A673 (cell line): ENCODE results near the gene IPO8. TPM values are rescaled to one million over a fixed set of nuclear protein-coding genes. Genes with fewer than 3 reads are reported as not detected.

Experiments used
- BruUV-seq: library from RNA; stranded (reverse); fragments of 400-500 nt; replicated peaks from 2 replicates; lab custom pipeline; 2021; lab: Mats Ljungman, UMichigan
- CTCF ChIA-PET: fragments of 300-600 bp; sonication (Branson Sonifier 250); formaldehyde crosslinking; loops from one replicate; lab custom pipeline; 2022; ENCODE audit warnings: antibody characterized with exemption; lab: Charles Lee
- POLR2A ChIA-PET: fragments of 300-600 bp; sonication (Branson Sonifier 250); formaldehyde crosslinking; loops from one replicate; lab custom pipeline; 2022; ENCODE audit warnings: antibody characterized with exemption; ENCODE audit not compliant: low non-redundant PET; lab: Charles Lee
- DNase-seq: peaks from one replicate; pipeline ENCODE4 v3.0.0-alpha.2; 2015; ENCODE audit warnings: low spot score
- H3K27ac ChIP-seq: fragments of 200-600 bp; sonication (generic); 2 replicates; pipeline ENCODE4 v1.5.1; 2016; ENCODE audit warnings: mixed run types, low read depth, mild to moderate bottlenecking, mixed read lengths, antibody characterized with exemption, low read length; ENCODE audit not compliant: poor library complexity, severe bottlenecking
- H3K27me3 ChIP-seq: fragments of 200-600 bp; sonication (generic); replicated peaks from 2 replicates; pipeline ENCODE4 v1.6.1; 2017; ENCODE audit warnings: mixed run types, low read depth, mild to moderate bottlenecking, mixed read lengths, antibody characterized with exemption, low read length; ENCODE audit not compliant: insufficient read depth, poor library complexity
- H3K36me3 ChIP-seq: fragments of 200-600 bp; sonication (generic); 2 replicates; pipeline ENCODE4 v1.6.1; 2016; ENCODE audit warnings: mixed run types, mild to moderate bottlenecking, mixed read lengths, antibody characterized with exemption, low read length; ENCODE audit not compliant: insufficient read depth, poor library complexity, severe bottlenecking
- H3K4me1 ChIP-seq: fragments of 200-600 bp; sonication (generic); 2 replicates; pipeline ENCODE4 v1.6.1; 2017; ENCODE audit warnings: mixed run types, mild to moderate bottlenecking, mixed read lengths, antibody characterized with exemption, low read length; ENCODE audit not compliant: insufficient read depth, poor library complexity, severe bottlenecking
- H3K4me3 ChIP-seq: fragments of 200-600 bp; sonication (generic); 2 replicates; pipeline ENCODE4 v1.5.1; 2016; ENCODE audit warnings: low read depth, mixed run types, mild to moderate bottlenecking, mixed read lengths, low read length; ENCODE audit not compliant: poor library complexity, severe bottlenecking
- H3K9me3 ChIP-seq: fragments of 200-600 bp; sonication (generic); 2 replicates; pipeline ENCODE4 v1.6.1; 2016; ENCODE audit warnings: mixed run types, low read depth, mild to moderate bottlenecking, mixed read lengths, antibody characterized with exemption, low read length; ENCODE audit not compliant: poor library complexity, severe bottlenecking
- CTCF ChIP-seq: fragments of 300-800, 200-600 bp; sonication (generic); conservative IDR thresholded peaks from 2 replicates; pipeline ENCODE4 v1.5.1; 2017; ENCODE audit warnings: low read depth, mild to moderate bottlenecking, antibody characterized with exemption, low read length, moderate library complexity, mixed read lengths
- EZH2 ChIP-seq: fragments of 200-600 bp; sonication (generic); IDR thresholded peaks from 2 replicates; pipeline ENCODE4 v1.6.1; 2017; ENCODE audit warnings: borderline replicate concordance, low read depth, mild to moderate bottlenecking, mixed read lengths, antibody characterized with exemption, low read length; ENCODE audit not compliant: poor library complexity, severe bottlenecking
- intact Hi-C: fragments of 100-400 bp; cut with micrococcal nuclease; formaldehyde crosslinking; loops from one replicate; pipeline ENCODE4 v1.10.0; 2022; ENCODE audit not compliant: unreplicated experiment
- total RNA-seq: library from RNA; stranded (reverse); gene quantifications from 2 replicates; pipeline ENCODE4 v1.2.3, GENCODE V29; 2021

IPO8 gene
- total RNA-seq, 1 experiment from 2014 or later: 37.9 TPM

GRCh38 chr12:30701056-30701455 is 5.4 kb upstream of the IPO8 start:
- Histone ChIP-seq H3K9me3 (no peaks in the 10 kb centered on the region), H3K4me3 (no peak overlapping the region), H3K27me3 (no peaks in the 10 kb centered on the region), H3K4me1 (no peaks in the 10 kb centered on the region), H3K36me3 (no peaks in the 10 kb centered on the region), H3K27ac (no peak overlapping the region)
- ChIA-PET CTCF (interaction anchor here (1.0 kb wide), 1 partner anchor 52 kb away, joined by 3 read pairs; no protein-coding TSS in a partner anchor), POLR2A (no interaction called here)
- intact Hi-C loops: no loop called here
- BruUV-seq: no TSS peak
- no peak for DNase-seq
- TF ChIP-seq EZH2 (no peak), CTCF (no peak)

DNA sequence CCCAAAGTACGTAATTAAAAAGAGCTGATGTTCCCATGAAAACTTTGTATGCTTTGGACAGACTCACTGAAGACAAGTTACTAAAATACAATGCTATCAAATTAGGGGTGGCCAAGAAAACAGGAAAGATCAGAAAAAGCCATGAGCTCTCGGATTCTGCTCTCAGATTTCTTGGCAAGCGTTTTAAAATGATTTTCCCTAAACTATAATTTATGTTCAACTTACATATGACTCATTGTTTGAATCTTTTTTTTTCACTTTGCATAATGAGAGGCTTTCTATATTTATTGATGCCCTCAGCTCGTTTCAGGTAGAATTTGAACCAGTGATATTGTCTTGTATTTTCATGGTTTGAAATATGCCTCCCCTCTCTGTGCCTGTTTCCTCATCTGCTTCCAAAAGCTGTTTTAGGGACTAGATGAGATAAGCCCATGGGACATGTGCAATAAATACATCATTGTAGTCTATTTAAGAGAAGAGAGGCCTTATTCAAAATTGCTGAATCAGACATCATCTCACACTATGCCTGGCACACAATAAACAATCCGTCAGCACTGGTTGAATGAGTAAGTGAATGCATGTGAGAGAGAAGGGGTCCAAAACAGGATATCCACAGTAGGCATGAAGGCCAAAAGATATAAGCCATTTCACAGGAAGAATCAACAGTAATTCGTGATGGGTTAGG is 4.7 kb upstream of the IPO8 start:
- no peak for TF ChIP-seq CTCF
- TF ChIP-seq EZH2: no peak
- no peaks in the 10 kb centered on the region for H3K9me3 ChIP-seq
- BruUV-seq: no TSS peak
- H3K27ac ChIP-seq: no peak overlapping the region
- H3K4me3 ChIP-seq: no peak overlapping the region
- H3K4me1 ChIP-seq: no peaks in the 10 kb centered on the region
- no peaks in the 10 kb centered on the region for H3K27me3 ChIP-seq
- DNase-seq: peak; percentile 9
- ChIA-PET CTCF (no interaction called here), POLR2A (no interaction called here)
- H3K36me3 ChIP-seq: no peaks in the 10 kb centered on the region
- intact Hi-C loops: no loop called here

DNA sequence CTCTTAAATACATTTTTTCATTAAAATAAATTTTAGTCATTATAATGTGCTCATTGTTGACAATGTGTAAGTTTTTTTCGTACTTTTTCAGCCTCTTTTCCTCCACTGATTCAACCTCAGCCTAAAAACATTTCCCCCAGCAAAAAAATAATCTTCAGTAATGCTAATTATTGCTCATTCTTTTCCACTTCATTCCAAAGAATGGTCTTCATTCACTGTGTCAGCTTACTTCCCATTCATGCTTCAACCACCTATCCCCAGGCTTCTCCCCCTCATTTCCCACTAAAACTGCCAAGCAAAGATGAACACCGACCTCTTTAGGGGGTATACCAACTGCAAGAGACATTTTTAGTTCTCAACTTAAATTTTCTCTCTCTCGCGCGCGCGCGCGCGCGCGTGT is 2.7 kb upstream of the IPO8 start:
- no peak for DNase-seq
- intact Hi-C loops: loop anchor here (5.0 kb wide), 1 partner anchor 94 kb away; no protein-coding TSS in a partner anchor
- TF ChIP-seq CTCF (no peak), EZH2 (no peak)
- Histone ChIP-seq H3K36me3 (no peaks in the 10 kb centered on the region), H3K27ac (no peak overlapping the region), H3K9me3 (no peaks in the 10 kb centered on the region), H3K4me1 (peaks cover 6% of the 10 kb centered on the region), H3K27me3 (no peaks in the 10 kb centered on the region), H3K4me3 (no peak overlapping the region)
- ChIA-PET POLR2A (no interaction called here), CTCF (no interaction called here)
- BruUV-seq: no TSS peak
